ENCODE data around the gene DGKB.

DNA sequence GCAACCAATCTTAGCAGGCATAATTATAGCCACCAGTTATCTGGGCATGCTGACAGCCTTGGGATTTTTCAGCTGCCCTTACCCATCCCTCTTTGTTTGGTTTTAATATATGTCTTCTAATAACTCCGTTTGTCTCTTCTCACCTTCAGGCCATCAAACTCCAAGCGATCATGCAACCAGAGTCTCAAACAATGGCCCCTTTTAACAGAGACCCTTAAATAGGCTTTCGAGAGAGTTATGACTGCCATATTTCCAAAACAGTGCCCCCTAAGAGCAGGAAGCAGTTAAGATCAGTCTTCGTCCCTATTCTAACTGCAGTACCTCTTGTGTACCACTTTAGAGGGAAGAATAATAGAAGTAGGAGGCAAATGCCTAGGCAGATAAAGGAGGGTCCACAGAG lies 157.5 kb downstream of the DGKB start:
- TF ChIP-seq ZNF274 (IDR thresholded peaks at IDR 0.05; ENCODE audit: low read depth, low read length) (no peak), SUZ12 (IDR thresholded peaks at IDR 0.05; ENCODE audit: extremely low read depth, insufficient read depth, insufficient read length) (no peak), YY1 (IDR thresholded peaks at IDR 0.05; ENCODE audit: insufficient read depth, insufficient read length) (no peak)

All from NT2/D1 (cell line).